ENCODE measurements around the gene NPAS3. TPM values are rescaled to one million over a fixed set of nuclear protein-coding genes. Genes with fewer than 3 reads are reported as not detected.

Gene NPAS3
- total and polyA plus RNA-seq, 10 donors, result 0.13 to 9.5 (median 2.9) TPM

GRCh38 chr14:33848009-33848408, 909.3 kb downstream of the NPAS3 start:
- H3K4me3 ChIP-seq, result no peak overlapping the region
- no peak for TF ChIP-seq POLR2A (IDR thresholded peaks at IDR 0.05)
- TF ChIP-seq CTCF (IDR thresholded peaks at IDR 0.05 in 8 of 11, conservative IDR thresholded peaks at IDR 0.05 in 3 of 11), result no peak
- no peak for TF ChIP-seq POLR2AphosphoS5 (IDR thresholded peaks at IDR 0.05)
- DNase-seq, result no peak
- no peaks in the 10 kb centered on the region for H3K27me3 ChIP-seq (replicated peaks in 1 of 7)
- no peaks in the 10 kb centered on the region for H3K9me3 ChIP-seq
- intact Hi-C loops (cut with DNase I; ENCODE audit: low total_unique reads), result loop anchor here (10.0 kb wide), 1 partner anchor 477 kb away; no protein-coding TSS in a partner anchor
- WGBS, 5 donors, result 91 to 95% (median 94%) methylated on average over 5 of the region's 5 CpGs
- H3K4me1 ChIP-seq, result no peaks in the 10 kb centered on the region
- H3K36me3 ChIP-seq, result no peaks in the 10 kb centered on the region
- H3K27ac ChIP-seq, result no peak overlapping the region

- TF ChIP-seq CTCF (IDR thresholded peaks at IDR 0.05 in 8 of 11, conservative IDR thresholded peaks at IDR 0.05 in 3 of 11) (peak in 9 of 11 experiments; percentile 29 to 69 (median 51)), POLR2A (IDR thresholded peaks at IDR 0.05) (no peak), POLR2AphosphoS5 (IDR thresholded peaks at IDR 0.05) (peak in 1 of 3 donors; percentile 26)
- DNase-seq, result no peak
- no peaks in the 10 kb centered on the region for H3K4me1 ChIP-seq
- 73 to 85% (median 76%) methylated on average over 8 of the region's 8 CpGs for WGBS, 5 donors
- H3K36me3 ChIP-seq, result no peaks in the 10 kb centered on the region
- H3K27me3 ChIP-seq (replicated peaks in 1 of 7), result no peaks in the 10 kb centered on the region
- no peak overlapping the region for H3K4me3 ChIP-seq
- intact Hi-C loops (cut with DNase I; ENCODE audit: low total_unique reads), result loop anchor here (10.0 kb wide), 1 partner anchor 476 kb away; no protein-coding TSS in a partner anchor
- H3K9me3 ChIP-seq, result no peaks in the 10 kb centered on the region
- H3K27ac ChIP-seq, result no peak overlapping the region
Measured at GRCh38 chr14:33848706-33849454, 910.2 kb downstream of the NPAS3 start.

GRCh38 chr14:33849455-33849801, 910.7 kb downstream of the NPAS3 start:
- Histone ChIP-seq H3K27ac (no peak overlapping the region), H3K4me1 (no peaks in the 10 kb centered on the region), H3K36me3 (no peaks in the 10 kb centered on the region), H3K27me3 (replicated peaks in 1 of 7) (no peaks in the 10 kb centered on the region), H3K4me3 (no peak overlapping the region), H3K9me3 (no peaks in the 10 kb centered on the region)
- intact Hi-C loops (cut with DNase I; ENCODE audit: low total_unique reads), result loop anchor here (10.0 kb wide), 1 partner anchor 475 kb away; no protein-coding TSS in a partner anchor
- 93 to 98% (median 97%) methylated on average over 1 of the region's 1 CpG for WGBS, 5 donors
- TF ChIP-seq CTCF (IDR thresholded peaks at IDR 0.05 in 8 of 11, conservative IDR thresholded peaks at IDR 0.05 in 3 of 11) (no peak), POLR2AphosphoS5 (IDR thresholded peaks at IDR 0.05) (no peak), POLR2A (IDR thresholded peaks at IDR 0.05) (no peak)
- no peak for DNase-seq

- Histone ChIP-seq H3K27me3 (replicated peaks in 1 of 7) (no peaks in the 10 kb centered on the region), H3K36me3 (no peaks in the 10 kb centered on the region), H3K9me3 (no peaks in the 10 kb centered on the region), H3K4me1 (no peaks in the 10 kb centered on the region), H3K4me3 (no peak overlapping the region), H3K27ac (no peak overlapping the region)
- DNase-seq, result no peak
- intact Hi-C loops (cut with DNase I; ENCODE audit: low total_unique reads), result no loop called here
- WGBS, 5 donors, result 62 to 72% (median 71%) methylated on average over 7 of the region's 7 CpGs
- TF ChIP-seq POLR2AphosphoS5 (IDR thresholded peaks at IDR 0.05) (no peak), POLR2A (IDR thresholded peaks at IDR 0.05) (no peak), CTCF (IDR thresholded peaks at IDR 0.05 in 8 of 11, conservative IDR thresholded peaks at IDR 0.05 in 3 of 11) (no peak)
Measured at GRCh38 chr14:33850826-33851225, 912.1 kb downstream of the NPAS3 start.
